ENCODE data around the gene RASA1.
A peak's percentile ranks its signal among the peaks of the same experiment; 100 is the strongest.

RASA1 gene

GRCh38 chr5:87354496-87354895 is 86.8 kb downstream of the RASA1 start:
- no peak for DNase-seq (ENCODE audit: low read depth)
- H3K4me3 ChIP-seq (ENCODE audit: low read depth, low read length): no peak overlapping the region
- TF ChIP-seq, protein P1, sequence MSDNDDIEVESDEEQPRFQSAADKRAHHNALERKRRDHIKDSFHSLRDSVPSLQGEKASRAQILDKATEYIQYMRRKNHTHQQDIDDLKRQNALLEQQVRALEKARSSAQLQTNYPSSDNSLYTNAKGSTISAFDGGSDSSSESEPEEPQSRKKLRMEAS (IDR thresholded peaks at IDR 0.05; ENCODE audit: low read depth, low read length): no peak
- no peak for TF ChIP-seq POLR2A (IDR thresholded peaks at IDR 0.05; ENCODE audit: extremely low read depth, insufficient read length)
- no peak for TF ChIP-seq CTCF (IDR thresholded peaks at IDR 0.05; ENCODE audit: low read depth, low read length)
- no peak for TF ChIP-seq MYC (IDR thresholded peaks at IDR 0.05; ENCODE audit: low read depth, low read length)

DNA sequence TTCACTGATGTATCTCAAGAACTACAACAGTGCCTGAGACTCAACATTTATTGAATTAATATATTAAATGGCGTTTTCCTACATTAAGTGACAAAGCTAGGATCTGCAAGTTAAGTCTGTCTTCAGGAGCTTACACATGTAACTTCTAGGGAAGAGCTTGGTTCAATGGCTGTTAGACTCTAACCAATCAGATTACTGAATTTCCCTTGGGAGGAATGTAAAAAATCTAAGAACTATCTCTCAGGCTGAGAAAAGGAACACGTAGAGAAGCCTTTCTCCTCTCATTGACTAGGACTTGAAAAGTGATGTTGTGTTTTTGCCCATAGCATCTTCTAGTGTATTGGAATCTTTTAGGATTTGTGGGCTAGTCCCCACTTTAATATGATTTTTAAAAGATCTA is 91.4 kb downstream of the RASA1 start:
- TF ChIP-seq POLR2A (IDR thresholded peaks at IDR 0.05; ENCODE audit: extremely low read depth, insufficient read length) (no peak), CTCF (IDR thresholded peaks at IDR 0.05; ENCODE audit: low read depth, low read length) (no peak), MYC (IDR thresholded peaks at IDR 0.05; ENCODE audit: low read depth, low read length) (no peak)
- TF ChIP-seq, protein P1 (IDR thresholded peaks at IDR 0.05; ENCODE audit: low read depth, low read length): no peak
- DNase-seq (ENCODE audit: low read depth): no peak
- H3K4me3 ChIP-seq (ENCODE audit: low read depth, low read length): no peak overlapping the region

- no peak for TF ChIP-seq CTCF (IDR thresholded peaks at IDR 0.05; ENCODE audit: low read depth, low read length)
- no peak for TF ChIP-seq MYC (IDR thresholded peaks at IDR 0.05; ENCODE audit: low read depth, low read length)
- TF ChIP-seq, protein P1 (IDR thresholded peaks at IDR 0.05; ENCODE audit: low read depth, low read length): no peak
- no peak for TF ChIP-seq POLR2A (IDR thresholded peaks at IDR 0.05; ENCODE audit: extremely low read depth, insufficient read length)
- DNase-seq (ENCODE audit: low read depth): no peak
These were observed 92.4 kb downstream of the RASA1 start for GRCh38 chr5:87360132-87360531.

DNA sequence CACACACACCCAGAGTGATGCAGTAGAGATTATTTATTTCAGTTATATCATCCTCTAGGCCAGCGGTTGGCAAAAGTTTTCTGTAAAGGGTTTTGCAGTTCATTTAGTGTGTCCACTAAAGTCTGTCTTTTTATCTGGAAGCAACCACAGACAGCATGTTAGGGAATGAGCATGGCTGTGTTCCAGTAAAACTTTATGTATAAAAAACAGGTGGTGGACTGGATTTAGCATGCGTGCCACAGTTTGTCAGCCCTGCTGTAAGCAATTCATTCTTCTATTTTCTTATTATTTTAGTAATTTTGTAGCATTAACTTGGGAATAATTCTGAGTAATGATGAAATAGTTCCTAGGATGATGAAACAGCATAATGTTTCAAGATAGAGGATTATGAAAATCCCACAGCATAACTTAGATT is 93.4 kb downstream of the RASA1 start:
- no peak for DNase-seq (ENCODE audit: low read depth)
- TF ChIP-seq, protein P1 (IDR thresholded peaks at IDR 0.05; ENCODE audit: low read depth, low read length): no peak
- TF ChIP-seq CTCF (IDR thresholded peaks at IDR 0.05; ENCODE audit: low read depth, low read length) (no peak), MYC (IDR thresholded peaks at IDR 0.05; ENCODE audit: low read depth, low read length) (no peak), POLR2A (IDR thresholded peaks at IDR 0.05; ENCODE audit: extremely low read depth, insufficient read length) (no peak)

More at GRCh38 chr5:87360132-87360531, 92.4 kb downstream of the RASA1 start:
- H3K4me3 ChIP-seq (ENCODE audit: low read depth, low read length): no peak overlapping the region

DNA sequence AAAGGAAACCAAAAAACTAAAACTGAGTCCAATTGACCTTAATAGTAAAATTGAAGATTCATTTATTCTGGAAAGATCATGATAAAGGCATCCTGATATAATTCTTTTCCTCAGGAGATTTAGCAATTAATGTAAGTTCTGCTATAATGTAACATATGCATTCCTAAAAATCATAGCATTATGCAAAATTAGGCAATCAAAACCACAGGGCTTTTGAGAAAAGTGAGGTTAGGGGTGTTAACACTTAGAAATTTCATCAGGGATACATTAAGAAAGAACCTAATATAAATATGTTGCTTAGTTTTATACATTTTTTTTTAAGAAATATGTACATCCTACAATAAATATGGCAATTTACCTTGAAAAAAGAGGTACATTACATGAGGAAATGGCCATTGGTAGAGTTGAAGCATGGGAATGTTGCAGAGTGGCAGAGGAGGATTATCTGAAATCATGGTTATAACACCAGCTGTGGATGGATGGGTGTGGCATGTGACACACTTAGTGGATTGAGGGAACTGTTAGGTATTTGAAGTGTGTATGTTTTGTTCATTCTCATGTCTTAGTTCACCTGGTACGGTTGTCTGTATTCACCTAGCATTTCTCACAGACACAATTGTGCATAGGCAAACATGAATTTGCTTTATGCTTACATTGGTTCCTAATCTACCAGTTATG is 94.0 kb downstream of the RASA1 start:
- no peak overlapping the region for H3K4me3 ChIP-seq (ENCODE audit: low read depth, low read length)
- peak; percentile 16 for DNase-seq (ENCODE audit: low read depth)
- TF ChIP-seq MYC (IDR thresholded peaks at IDR 0.05; ENCODE audit: low read depth, low read length) (no peak), CTCF (IDR thresholded peaks at IDR 0.05; ENCODE audit: low read depth, low read length) (no peak), POLR2A (IDR thresholded peaks at IDR 0.05; ENCODE audit: extremely low read depth, insufficient read length) (no peak)
- TF ChIP-seq, protein P1 (IDR thresholded peaks at IDR 0.05; ENCODE audit: low read depth, low read length): no peak

More for the DNA sequence above, 93.4 kb downstream of the RASA1 start:
- no peak overlapping the region for H3K4me3 ChIP-seq (ENCODE audit: low read depth, low read length)
